Smooth muscle cell (in vitro differentiated cells): ENCODE measurements around the gene RAP1GAP2. TPM values are rescaled to one million over a fixed set of nuclear protein-coding genes. Genes with fewer than 3 reads are reported as not detected.

Experiments used
- DNase-seq: peaks from one replicate; lab custom pipeline; 2025; ENCODE audit not compliant: unreplicated experiment; lab: John Stamatoyannopoulos, UW
- H2AFZ ChIP-seq: fragments of 200-600 bp; sonication (generic); 2 replicates; pipeline ENCODE4 v1.6.0; 2016; ENCODE audit warnings: antibody characterized with exemption, low read depth, mild to moderate bottlenecking
- H3F3A ChIP-seq: fragments of 200-600 bp; sonication (generic); 2 replicates; pipeline ENCODE4 v1.6.0; 2017; ENCODE audit warnings: antibody characterized with exemption, low read depth
- H3K27ac ChIP-seq: fragments of 200-600 bp; sonication (generic); 2 replicates; pipeline ENCODE4 v1.5.1; 2016; ENCODE audit warnings: low read depth, mild to moderate bottlenecking
- H3K27me3 ChIP-seq: fragments of 200-600 bp; sonication (generic); 2 replicates; pipeline ENCODE4 v1.6.1; 2016; ENCODE audit warnings: low read depth, mild to moderate bottlenecking
- H3K36me3 ChIP-seq: fragments of 200-600 bp; sonication (generic); 2 replicates; pipeline ENCODE4 v1.5.1; 2016; ENCODE audit warnings: low read depth
- H3K4me1 ChIP-seq: fragments of 200-600 bp; sonication (generic); 2 replicates; pipeline ENCODE4 v1.5.1; 2016; ENCODE audit warnings: low read depth
- H3K4me2 ChIP-seq: fragments of 200-600 bp; sonication (generic); 2 replicates; pipeline ENCODE4 v1.6.0; 2016; ENCODE audit warnings: mild to moderate bottlenecking
- H3K4me3 ChIP-seq: fragments of 200-600 bp; sonication (generic); 2 replicates; pipeline ENCODE4 v1.5.1; 2016; ENCODE audit warnings: mild to moderate bottlenecking
- H3K79me2 ChIP-seq: fragments of 200-600 bp; sonication (generic); 2 replicates; pipeline ENCODE4 v1.6.0; 2016; ENCODE audit warnings: low read depth, mild to moderate bottlenecking
- H3K9ac ChIP-seq: fragments of 200-600 bp; sonication (generic); 2 replicates; pipeline ENCODE4 v1.6.0; 2016; ENCODE audit warnings: low read depth
- H3K9me3 ChIP-seq: fragments of 200-600 bp; sonication (generic); replicated peaks from 2 replicates; pipeline ENCODE4 v1.5.1; 2016; ENCODE audit warnings: low read depth
- H4K20me1 ChIP-seq: fragments of 200-600 bp; sonication (generic); 2 replicates; pipeline ENCODE4 v1.6.0; 2016; ENCODE audit warnings: low read depth
- WGBS: methylation state at CpG from one replicate; pipeline ENCODE4 v1.1.7; 2016; ENCODE audit warnings: low lambda C conversion rate; 5-methylcytosine and 5-hydroxymethylcytosine counted together
- polyA plus RNA-seq: library from polyadenylated mRNA; unstranded; fragments of >200 nt; fragmentation: Nextera tagmentation; extraction: Ambion mirVana; gene quantifications from 2 replicates; pipeline ENCODE4 v1.2.1, GENCODE V29; 2016
- total RNA-seq: library from RNA; depleted of rRNA; stranded (reverse); fragments of >200 nt; gene quantifications from 2 replicates; pipeline ENCODE4 v1.2.3, GENCODE V29; 2014
- TF ChIP-seq, protein P1 (sequence below): fragments of 200-600 bp; sonication (generic); IDR thresholded peaks from 2 replicates; pipeline ENCODE4 v1.5.1; 2017; ENCODE audit warnings: borderline replicate concordance, mild to moderate bottlenecking, antibody characterized with exemption; ENCODE audit not compliant: insufficient read depth, poor library complexity, severe bottlenecking

Gene RAP1GAP2
- total and polyA plus RNA-seq, 2 experiments from 2014 or later, result 0.31 to 0.99 TPM

GRCh38 chr17:2926019-2926650, 129.9 kb downstream of the RAP1GAP2 start:
- H3F3A ChIP-seq, result no peaks in the 10 kb centered on the region
- peak overlapping the region; percentile 61 for H3K27ac ChIP-seq
- no peaks in the 10 kb centered on the region for H3K36me3 ChIP-seq
- H3K79me2 ChIP-seq, result no peaks in the 10 kb centered on the region
- peaks cover 6% of the 10 kb centered on the region for H3K4me1 ChIP-seq
- no peaks in the 10 kb centered on the region for H3K9me3 ChIP-seq
- no peaks in the 10 kb centered on the region for H4K20me1 ChIP-seq
- peak overlapping the region; percentile 34 for H3K9ac ChIP-seq
- TF ChIP-seq, protein P1, sequence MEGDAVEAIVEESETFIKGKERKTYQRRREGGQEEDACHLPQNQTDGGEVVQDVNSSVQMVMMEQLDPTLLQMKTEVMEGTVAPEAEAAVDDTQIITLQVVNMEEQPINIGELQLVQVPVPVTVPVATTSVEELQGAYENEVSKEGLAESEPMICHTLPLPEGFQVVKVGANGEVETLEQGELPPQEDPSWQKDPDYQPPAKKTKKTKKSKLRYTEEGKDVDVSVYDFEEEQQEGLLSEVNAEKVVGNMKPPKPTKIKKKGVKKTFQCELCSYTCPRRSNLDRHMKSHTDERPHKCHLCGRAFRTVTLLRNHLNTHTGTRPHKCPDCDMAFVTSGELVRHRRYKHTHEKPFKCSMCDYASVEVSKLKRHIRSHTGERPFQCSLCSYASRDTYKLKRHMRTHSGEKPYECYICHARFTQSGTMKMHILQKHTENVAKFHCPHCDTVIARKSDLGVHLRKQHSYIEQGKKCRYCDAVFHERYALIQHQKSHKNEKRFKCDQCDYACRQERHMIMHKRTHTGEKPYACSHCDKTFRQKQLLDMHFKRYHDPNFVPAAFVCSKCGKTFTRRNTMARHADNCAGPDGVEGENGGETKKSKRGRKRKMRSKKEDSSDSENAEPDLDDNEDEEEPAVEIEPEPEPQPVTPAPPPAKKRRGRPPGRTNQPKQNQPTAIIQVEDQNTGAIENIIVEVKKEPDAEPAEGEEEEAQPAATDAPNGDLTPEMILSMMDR, result no peak
- peak overlapping the region; percentile 11 for H2AFZ ChIP-seq
- H3K4me2 ChIP-seq, result no peak overlapping the region
- no peaks in the 10 kb centered on the region for H3K27me3 ChIP-seq
- H3K4me3 ChIP-seq, result no peak overlapping the region
- 83% methylated on average over 14 of the region's 14 CpGs for whole genome bisulfite sequencing
- no peak for DNase-seq

DNA sequence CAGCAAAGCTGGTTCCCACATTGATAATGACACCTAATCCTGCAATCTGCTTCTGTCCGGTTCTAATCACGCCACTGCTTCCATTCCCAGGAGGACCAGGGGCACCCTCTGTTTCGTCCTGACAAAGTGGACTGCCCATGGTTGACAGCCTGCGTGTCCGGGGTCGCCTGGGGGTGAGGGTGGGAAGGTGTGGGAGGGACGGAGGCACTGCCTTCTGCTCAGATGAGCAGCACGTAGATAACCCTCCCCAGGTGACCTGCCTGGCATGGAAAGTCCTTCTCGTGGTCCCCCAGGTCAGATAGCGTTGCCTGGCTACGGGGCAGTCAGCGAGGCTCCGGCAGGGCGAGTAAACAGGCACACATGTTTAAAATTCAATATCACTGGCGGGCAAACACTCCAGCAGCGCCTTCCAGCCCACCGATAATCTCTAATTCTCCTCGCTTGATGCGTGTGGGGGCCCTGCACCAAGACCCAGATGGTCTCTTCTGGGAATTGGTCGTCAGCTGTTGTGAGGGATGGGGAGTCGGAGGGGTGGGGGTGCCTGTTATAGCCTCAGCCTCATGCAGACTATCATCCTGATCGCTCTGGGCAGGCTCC, 132.2 kb downstream of the RAP1GAP2 start:
- H3K9ac ChIP-seq, result no peak overlapping the region
- H3K4me1 ChIP-seq, result peaks cover 9% of the 10 kb centered on the region
- no peak overlapping the region for H3K27ac ChIP-seq
- H3K9me3 ChIP-seq, result no peaks in the 10 kb centered on the region
- 96% methylated on average over 22 of the region's 22 CpGs for WGBS
- no peaks in the 10 kb centered on the region for H4K20me1 ChIP-seq
- no peaks in the 10 kb centered on the region for H3K27me3 ChIP-seq
- TF ChIP-seq, protein P1, result no peak
- no peak overlapping the region for H3K4me3 ChIP-seq
- H3K4me2 ChIP-seq, result no peak overlapping the region
- H3F3A ChIP-seq, result no peaks in the 10 kb centered on the region
- no peak overlapping the region for H2AFZ ChIP-seq
- no peaks in the 10 kb centered on the region for H3K79me2 ChIP-seq
- DNase-seq, result no peak
- no peaks in the 10 kb centered on the region for H3K36me3 ChIP-seq

DNA sequence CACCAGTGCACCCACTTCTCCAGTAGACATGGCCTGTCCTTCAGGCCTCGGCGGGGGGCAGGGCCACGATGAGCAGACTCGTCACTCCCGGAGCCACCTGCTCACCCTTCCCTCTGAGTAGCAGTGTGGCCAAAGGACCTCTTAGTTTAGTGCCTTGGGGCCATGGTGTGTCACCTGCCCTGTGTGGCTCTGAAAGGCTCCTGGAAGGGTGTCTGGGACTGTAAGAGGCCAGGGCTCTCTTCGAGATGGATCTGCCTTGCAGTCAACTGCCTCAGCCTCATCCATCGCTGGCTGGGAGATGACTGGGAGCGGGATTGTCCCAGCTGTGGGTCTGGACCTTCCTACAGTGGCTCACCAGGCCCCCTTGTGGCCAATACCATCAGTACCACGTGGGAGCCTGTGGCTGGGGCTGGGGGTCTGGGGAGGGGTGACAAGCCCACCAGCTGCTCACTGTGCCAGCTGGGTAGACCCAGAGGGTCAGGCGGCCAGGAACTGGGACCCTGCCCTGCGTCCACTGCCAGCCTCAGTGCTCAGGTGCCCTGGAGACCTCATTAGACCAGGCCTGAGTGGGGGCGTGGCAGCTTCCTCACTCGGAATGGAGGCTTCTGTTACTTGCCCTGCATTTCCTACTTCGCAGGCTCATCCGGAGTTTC, 133.8 kb downstream of the RAP1GAP2 start:
- WGBS, result 54% methylated on average over 15 of the region's 15 CpGs
- Histone ChIP-seq H3K4me1 (peaks cover 3% of the 10 kb centered on the region), H3K9me3 (no peaks in the 10 kb centered on the region), H3K27me3 (no peaks in the 10 kb centered on the region), H2AFZ (no peak overlapping the region), H3K4me2 (no peak overlapping the region), H3K27ac (no peak overlapping the region), H3K4me3 (no peak overlapping the region), H3K36me3 (no peaks in the 10 kb centered on the region), H3K79me2 (no peaks in the 10 kb centered on the region), H3F3A (no peaks in the 10 kb centered on the region), H3K9ac (no peak overlapping the region), H4K20me1 (no peaks in the 10 kb centered on the region)
- TF ChIP-seq, protein P1, result peak; percentile 65
- DNase-seq, result no peak
